Neural progenitor cell (in vitro differentiated cells): Measurements from ENCODE around the gene CFAP299. TPM values are rescaled to one million over a fixed set of nuclear protein-coding genes. Genes with fewer than 3 reads are reported as not detected.
"Not testable (repeated sequence)": the region's sequence is repeated elsewhere in the genome, so short reads cannot be mapped to it uniquely, and the experiment has no call there.

Experiments
- DNase-seq: peaks from one replicate; pipeline ENCODE4 v3.0.0-alpha.2; 2016; ENCODE audit warnings: low spot score
- H2AFZ ChIP-seq: fragments of 200-600 bp; sonication (generic); replicated peaks from 2 replicates; pipeline ENCODE4 v1.6.1; 2016; ENCODE audit warnings: antibody characterized with exemption
- H3F3A ChIP-seq: fragments of 200-600 bp; sonication (generic); 2 replicates; pipeline ENCODE4 v1.6.1; 2016; ENCODE audit warnings: antibody characterized with exemption, low read depth
- H3K27ac ChIP-seq: fragments of 200-600 bp; sonication (generic); 2 replicates; pipeline ENCODE4 v1.5.1; 2016; ENCODE audit warnings: mild to moderate bottlenecking
- H3K27me3 ChIP-seq: fragments of 200-600 bp; sonication (generic); 2 replicates; pipeline ENCODE4 v1.6.1; 2016; ENCODE audit warnings: mild to moderate bottlenecking, moderate library complexity
- H3K36me3 ChIP-seq: fragments of 200-600 bp; sonication (generic); 2 replicates; pipeline ENCODE4 v1.5.1; 2016
- H3K4me1 ChIP-seq: fragments of 200-600 bp; sonication (generic); 2 replicates; pipeline ENCODE4 v1.6.1; 2016; ENCODE audit warnings: mixed run types
- H3K4me2 ChIP-seq: fragments of 200-600 bp; sonication (generic); 2 replicates; pipeline ENCODE4 v1.6.1; 2016
- H3K4me3 ChIP-seq: fragments of 200-600 bp; sonication (generic); 2 replicates; pipeline ENCODE4 v1.5.1; 2016
- H3K79me2 ChIP-seq: fragments of 200-600 bp; sonication (generic); 2 replicates; pipeline ENCODE4 v1.6.1; 2016; ENCODE audit warnings: low read depth
- H3K9ac ChIP-seq: fragments of 200-600 bp; sonication (generic); 2 replicates; pipeline ENCODE4 v1.6.1; 2016
- H3K9me3 ChIP-seq: fragments of 200-600 bp; sonication (generic); 2 replicates; pipeline ENCODE4 v1.5.1; 2016; ENCODE audit warnings: low read depth
- H4K20me1 ChIP-seq: fragments of 200-600 bp; sonication (generic); 2 replicates; pipeline ENCODE4 v1.6.1; 2016; ENCODE audit warnings: low read depth
- H3K27ac Mint-ChIP-seq: 3 replicates; pipeline ENCODE4 v1.8.0; 2021; ENCODE audit warnings: mixed read lengths
- H3K27me3 Mint-ChIP-seq: 2 replicates; pipeline ENCODE4 v1.8.0; 2022; ENCODE audit warnings: low read depth, mild to moderate bottlenecking, inconsistent platforms, moderate library complexity, mixed read lengths; ENCODE audit not compliant: insufficient read depth
- H3K36me3 Mint-ChIP-seq: 3 replicates; pipeline ENCODE4 v1.8.0; 2021; ENCODE audit warnings: mixed read lengths
- H3K4me1 Mint-ChIP-seq: 3 replicates; pipeline ENCODE4 v1.8.0; 2021; ENCODE audit warnings: mixed read lengths
- H3K4me3 Mint-ChIP-seq: 3 replicates; pipeline ENCODE4 v1.8.0; 2021; ENCODE audit warnings: mild to moderate bottlenecking, moderate library complexity, mixed read lengths
- H3K9me3 Mint-ChIP-seq: 3 replicates; pipeline ENCODE4 v1.8.0; 2020; ENCODE audit warnings: mixed read lengths
- EZH2 ChIP-seq: fragments of 200-600 bp; sonication (generic); IDR thresholded peaks from 2 replicates; pipeline ENCODE4 v1.6.1; 2017; ENCODE audit warnings: antibody characterized with exemption, mild to moderate bottlenecking, moderate library complexity
- EZH2phosphoT487 ChIP-seq: fragments of 200-600 bp; sonication (generic); IDR thresholded peaks from 2 replicates; pipeline ENCODE4 v1.6.1; 2017; ENCODE audit warnings: antibody characterized with exemption
- total RNA-seq: library from RNA; depleted of rRNA; stranded (reverse); fragments of >200 nt; gene quantifications from 2 replicates; pipeline ENCODE4 v1.2.3, GENCODE V29; 2015; ENCODE audit warnings: low replicate concordance
- TF ChIP-seq, protein P1 (sequence below): fragments of 200-600 bp; sonication (generic); IDR thresholded peaks from 2 replicates; pipeline ENCODE4 v1.5.1; 2017; ENCODE audit warnings: antibody characterized with exemption, mild to moderate bottlenecking

The CFAP299 gene
- total RNA-seq, 1 donor from 2014 or later: not detected

DNA sequence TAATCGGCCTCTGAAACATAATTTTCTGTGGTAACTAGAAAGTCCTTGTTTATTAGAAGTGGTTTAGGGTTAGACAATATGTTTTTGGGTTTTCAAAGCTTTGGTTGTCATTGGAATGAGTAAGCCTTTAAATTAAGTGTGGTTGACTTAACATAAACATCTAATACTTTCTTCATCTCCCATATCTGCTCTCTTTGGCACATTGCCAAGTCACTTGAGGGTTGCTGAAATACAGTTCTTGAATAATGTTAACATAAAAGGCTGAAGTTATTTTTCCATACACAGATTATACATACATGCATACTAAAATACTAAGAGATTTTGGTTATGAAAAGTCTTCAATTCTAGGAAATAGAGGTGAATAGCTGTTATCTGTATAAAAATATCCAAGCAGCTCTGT is 453.3 kb downstream of the CFAP299 start:
- no peaks in the 10 kb centered on the region for H3F3A ChIP-seq
- Mint-ChIP-seq H3K4me3 (no peak overlapping the region), H3K36me3 (no peaks in the 10 kb centered on the region), H3K27me3 (no peaks in the 10 kb centered on the region), H3K9me3 (no peaks in the 10 kb centered on the region), H3K27ac (no peak overlapping the region), H3K4me1 (peaks cover 2% of the 10 kb centered on the region)
- H3K4me1 ChIP-seq: no peaks in the 10 kb centered on the region
- DNase-seq: no peak
- no peak overlapping the region for H2AFZ ChIP-seq
- H3K36me3 ChIP-seq: no peaks in the 10 kb centered on the region
- H3K4me3 ChIP-seq: no peak overlapping the region
- TF ChIP-seq EZH2: no peak
- TF ChIP-seq EZH2phosphoT487: no peak
- TF ChIP-seq, protein P1, sequence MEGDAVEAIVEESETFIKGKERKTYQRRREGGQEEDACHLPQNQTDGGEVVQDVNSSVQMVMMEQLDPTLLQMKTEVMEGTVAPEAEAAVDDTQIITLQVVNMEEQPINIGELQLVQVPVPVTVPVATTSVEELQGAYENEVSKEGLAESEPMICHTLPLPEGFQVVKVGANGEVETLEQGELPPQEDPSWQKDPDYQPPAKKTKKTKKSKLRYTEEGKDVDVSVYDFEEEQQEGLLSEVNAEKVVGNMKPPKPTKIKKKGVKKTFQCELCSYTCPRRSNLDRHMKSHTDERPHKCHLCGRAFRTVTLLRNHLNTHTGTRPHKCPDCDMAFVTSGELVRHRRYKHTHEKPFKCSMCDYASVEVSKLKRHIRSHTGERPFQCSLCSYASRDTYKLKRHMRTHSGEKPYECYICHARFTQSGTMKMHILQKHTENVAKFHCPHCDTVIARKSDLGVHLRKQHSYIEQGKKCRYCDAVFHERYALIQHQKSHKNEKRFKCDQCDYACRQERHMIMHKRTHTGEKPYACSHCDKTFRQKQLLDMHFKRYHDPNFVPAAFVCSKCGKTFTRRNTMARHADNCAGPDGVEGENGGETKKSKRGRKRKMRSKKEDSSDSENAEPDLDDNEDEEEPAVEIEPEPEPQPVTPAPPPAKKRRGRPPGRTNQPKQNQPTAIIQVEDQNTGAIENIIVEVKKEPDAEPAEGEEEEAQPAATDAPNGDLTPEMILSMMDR: no peak
- no peaks in the 10 kb centered on the region for H4K20me1 ChIP-seq
- H3K27me3 ChIP-seq: no peaks in the 10 kb centered on the region
- H3K9ac ChIP-seq: no peak overlapping the region
- no peaks in the 10 kb centered on the region for H3K9me3 ChIP-seq
- H3K79me2 ChIP-seq: no peaks in the 10 kb centered on the region
- H3K27ac ChIP-seq: no peak overlapping the region
- H3K4me2 ChIP-seq: no peak overlapping the region

DNA sequence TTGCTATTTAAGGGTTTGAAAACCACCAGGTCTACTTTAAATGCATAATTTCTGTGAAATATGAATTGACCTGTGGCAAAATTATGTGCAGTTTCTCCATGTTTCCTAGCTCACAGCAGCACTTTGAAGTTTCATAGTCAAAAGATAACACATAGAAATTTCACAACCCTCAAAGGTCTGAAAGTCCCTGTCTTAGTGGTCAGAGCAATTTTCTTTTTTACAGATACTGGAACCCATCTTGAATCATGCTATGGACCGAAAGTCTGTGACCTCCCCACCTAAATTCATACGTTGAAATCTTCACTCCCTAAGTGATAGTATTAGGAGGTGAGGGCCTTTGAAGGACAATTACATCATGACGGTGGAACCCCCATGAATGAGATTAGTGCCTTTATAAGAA is 454.6 kb downstream of the CFAP299 start:
- Histone ChIP-seq H3K9me3 (no peaks in the 10 kb centered on the region), H4K20me1 (no peaks in the 10 kb centered on the region), H3K4me2 (no peak overlapping the region), H2AFZ (no peak overlapping the region), H3K36me3 (no peaks in the 10 kb centered on the region), H3K4me3 (no peak overlapping the region), H3F3A (no peaks in the 10 kb centered on the region), H3K9ac (no peak overlapping the region), H3K4me1 (no peaks in the 10 kb centered on the region), H3K79me2 (no peaks in the 10 kb centered on the region), H3K27me3 (no peaks in the 10 kb centered on the region), H3K27ac (no peak overlapping the region)
- Mint-ChIP-seq H3K9me3 (no peaks in the 10 kb centered on the region), H3K36me3 (no peaks in the 10 kb centered on the region), H3K4me3 (no peak overlapping the region), H3K27ac (no peak overlapping the region), H3K27me3 (no peaks in the 10 kb centered on the region), H3K4me1 (peaks cover 2% of the 10 kb centered on the region)
- TF ChIP-seq EZH2 (no peak), EZH2phosphoT487 (no peak)
- TF ChIP-seq, protein P1: no peak
- DNase-seq: no peak

DNA sequence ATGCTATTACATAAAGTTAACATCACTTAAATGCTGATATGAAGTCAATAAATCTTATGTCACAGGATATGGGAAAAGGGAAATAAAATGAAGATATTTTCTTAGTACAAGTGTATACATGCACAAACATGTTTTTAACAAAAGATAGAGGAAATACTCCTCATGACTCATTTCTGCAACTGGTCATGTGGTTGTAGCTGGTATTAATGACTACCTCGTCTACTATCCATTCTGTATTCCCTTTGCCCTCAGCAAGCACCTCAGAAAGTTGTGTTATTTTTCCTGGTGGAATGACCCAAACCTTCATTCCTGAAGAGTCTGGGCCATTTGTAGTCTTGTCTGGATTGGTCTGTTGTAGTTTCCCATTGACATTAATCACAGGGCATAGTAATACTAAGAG is 458.1 kb downstream of the CFAP299 start:
- H3K27me3 Mint-ChIP-seq, DNase-seq, H3K9ac ChIP-seq, H3K27ac ChIP-seq, H3K27ac Mint-ChIP-seq, H3K79me2 ChIP-seq, H3K36me3 Mint-ChIP-seq, H3K4me3 ChIP-seq, H3K4me3 Mint-ChIP-seq, H3K4me2 ChIP-seq, H3K4me1 ChIP-seq, H3K4me1 Mint-ChIP-seq, H3K36me3 ChIP-seq, H4K20me1 ChIP-seq, H3F3A ChIP-seq, H3K9me3 ChIP-seq, H3K27me3 ChIP-seq, H2AFZ ChIP-seq: not testable (repeated sequence)
- H3K9me3 Mint-ChIP-seq: peaks cover 15% of the 10 kb centered on the region

DNA sequence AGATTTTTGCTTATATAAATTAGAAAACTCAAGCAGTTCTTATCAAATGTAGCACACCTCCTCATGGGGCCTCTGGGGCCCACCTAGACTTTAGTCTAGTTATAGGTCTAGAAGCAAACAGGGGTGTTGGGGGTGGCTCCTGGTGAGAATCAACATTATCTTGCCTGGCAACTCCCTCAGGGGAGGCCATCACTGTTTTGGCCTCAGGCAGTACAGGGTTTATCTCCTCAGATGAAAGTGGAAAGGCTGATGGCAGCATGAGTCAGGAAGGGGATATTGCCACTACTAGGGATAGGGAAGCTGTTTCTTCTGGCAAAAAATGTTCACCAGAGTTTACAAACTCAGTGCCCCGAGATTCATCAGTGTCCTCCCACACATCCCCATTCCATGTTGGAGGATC is 462.6 kb downstream of the CFAP299 start:
- Mint-ChIP-seq H3K4me1 (no peaks in the 10 kb centered on the region), H3K4me3 (no peak overlapping the region), H3K36me3 (no peaks in the 10 kb centered on the region), H3K27ac (no peak overlapping the region), H3K27me3 (peaks cover 2% of the 10 kb centered on the region), H3K9me3 (peaks cover 16% of the 10 kb centered on the region)
- peaks cover 7% of the 10 kb centered on the region for H3F3A ChIP-seq
- H3K27ac ChIP-seq: no peak overlapping the region
- H3K36me3 ChIP-seq: no peaks in the 10 kb centered on the region
- no peaks in the 10 kb centered on the region for H4K20me1 ChIP-seq
- no peak overlapping the region for H3K9ac ChIP-seq
- no peaks in the 10 kb centered on the region for H3K27me3 ChIP-seq
- TF ChIP-seq EZH2 (no peak), EZH2phosphoT487 (no peak)
- TF ChIP-seq, protein P1: no peak
- H3K4me2 ChIP-seq: no peak overlapping the region
- H3K79me2 ChIP-seq: no peaks in the 10 kb centered on the region
- H3K4me1 ChIP-seq: no peaks in the 10 kb centered on the region
- no peaks in the 10 kb centered on the region for H3K9me3 ChIP-seq
- no peak overlapping the region for H2AFZ ChIP-seq
- no peak overlapping the region for H3K4me3 ChIP-seq
- no peak for DNase-seq

DNA sequence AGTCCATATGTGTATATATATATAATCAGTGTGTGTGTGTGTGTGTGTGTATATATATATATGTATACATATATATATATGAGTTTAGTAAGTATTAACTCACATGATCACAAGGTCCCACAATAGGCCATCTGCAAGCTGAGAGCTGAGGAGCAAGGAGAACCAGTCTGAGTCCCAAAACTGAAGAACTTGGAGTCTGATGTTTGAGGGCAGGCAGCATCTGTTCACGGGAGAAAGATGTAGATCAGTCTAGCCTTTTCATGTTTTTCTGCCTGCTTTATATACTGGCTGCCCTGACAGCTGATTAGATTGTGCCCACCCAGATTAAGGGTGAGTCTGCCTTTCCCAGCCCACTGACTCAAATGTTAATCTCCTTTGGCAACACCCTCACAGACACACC is 465.2 kb downstream of the CFAP299 start:
- H3K4me3 ChIP-seq, H3K36me3 Mint-ChIP-seq: not testable (repeated sequence)
- DNase-seq: peak; percentile 6

More for the DNA sequence above, 465.2 kb downstream of the CFAP299 start:
- not testable (repeated sequence) for H2AFZ ChIP-seq, H3F3A ChIP-seq, H3K27me3 ChIP-seq, H3K9me3 ChIP-seq, H3K4me1 Mint-ChIP-seq, H3K9ac ChIP-seq, H3K79me2 ChIP-seq, H4K20me1 ChIP-seq, H3K27ac Mint-ChIP-seq, H3K4me1 ChIP-seq, H3K27ac ChIP-seq, H3K4me2 ChIP-seq, H3K36me3 ChIP-seq, H3K27me3 Mint-ChIP-seq, H3K4me3 Mint-ChIP-seq
- H3K9me3 Mint-ChIP-seq: peaks cover 16% of the 10 kb centered on the region
